K562 (cell line): ENCODE results near the gene ERF. TPM values are rescaled to one million over a fixed set of nuclear protein-coding genes. Genes with fewer than 3 reads are reported as not detected.

Source experiments
- ATAC-seq: fragments of 200-7000 bp; cut with Tn5 transposase; 3 replicates; pipeline ENCODE4 v1.9.1; 2020; ENCODE audit warnings: moderate library complexity
- BruUV-seq: library from RNA; stranded (reverse); fragments of 400-500 nt; replicated peaks from 2 replicates; lab custom pipeline; 2021; lab: Mats Ljungman, UMichigan
- CTCF ChIA-PET: fragments of 300-600 bp; formaldehyde crosslinking; extraction: SDS; loops from one replicate; lab custom pipeline; 2021; ENCODE audit warnings: low intra/inter-chr PET ratio; lab: Yijun Ruan, JAX
- POLR2A ChIA-PET: fragments of 300-600, 350-650 bp; sonication (Branson Sonifier 250); formaldehyde crosslinking; extraction: SDS; loops from one replicate; lab custom pipeline; 2021; ENCODE audit warnings: antibody characterized with exemption, inconsistent platforms; lab: Yijun Ruan, JAX
- DNase-seq, 4 experiments: peaks; one replicate each; pipeline versions ENCODE4 v3.0.0 to v3.0.0-alpha.2; 2011 to 2018; ENCODE audit warnings: low spot score in 3 of 4, mixed read lengths in 3 of 4; ENCODE audit errors: extremely low read depth in 1 of 4
- FAIRE-seq: peaks from 2 replicates; lab custom pipeline; 2011; peaks lifted over from hg19 to GRCh38; lab: Jason Lieb, UNC
- H2AFZ ChIP-seq: 2 replicates; pipeline ENCODE4 v1.6.0; 2011; ENCODE audit warnings: low read depth, low read length, control low read depth, inconsistent platforms
- H3K27ac ChIP-seq: fragments of 200-600 bp; 3 replicates; pipeline ENCODE4 v1.8.0; 2011; ENCODE audit warnings: low read depth, mild to moderate bottlenecking, control low read depth, inconsistent platforms, low read length, moderate library complexity, mixed read lengths; ENCODE audit errors: extremely low read depth
- H3K27me3 ChIP-seq, 2 experiments: fragments of 300-600 bp in 1 of 2; 2 replicates in 1 of 2; 3 replicates in 1 of 2; pipeline versions ENCODE4 v1.6.0 to v1.8.0; 2011; ENCODE audit warnings: inconsistent platforms in 2 of 2, low read length in 2 of 2, mild to moderate bottlenecking in 1 of 2, mixed read lengths in 1 of 2, moderate library complexity in 1 of 2; ENCODE audit not compliant: control insufficient read depth in 2 of 2, insufficient read depth in 2 of 2
- H3K36me3 ChIP-seq: fragments of 300-600 bp; 3 replicates; pipeline ENCODE4 v1.8.0; 2011; ENCODE audit warnings: mild to moderate bottlenecking, low read length, inconsistent platforms; ENCODE audit not compliant: control insufficient read depth, insufficient read depth
- H3K4me1 ChIP-seq, 2 experiments: fragments of 200-600 bp in 1 of 2; replicated peaks in 1 of 2; 2 replicates in 1 of 2; 3 replicates in 1 of 2; pipeline versions ENCODE4 v1.5.1 to v1.8.0; 2011; ENCODE audit warnings: inconsistent platforms in 2 of 2, low read length in 2 of 2, mild to moderate bottlenecking in 1 of 2, mixed read lengths in 1 of 2, moderate library complexity in 1 of 2; ENCODE audit not compliant: control insufficient read depth in 2 of 2, insufficient read depth in 2 of 2
- H3K4me2 ChIP-seq: 2 replicates; pipeline ENCODE4 v1.6.1; 2011; ENCODE audit warnings: low read length, control low read depth, inconsistent platforms, mixed read lengths; ENCODE audit not compliant: insufficient read depth
- H3K4me3 ChIP-seq: fragments of 200-600 bp; sonication (generic), shearing (Covaris generic); 2 replicates; pipeline ENCODE4 v1.5.1; 2016; ENCODE audit warnings: control low read depth, inconsistent platforms
- H3K79me2 ChIP-seq: fragments of 200-600 bp; 3 replicates; pipeline ENCODE4 v1.8.0; 2011; ENCODE audit warnings: low read length, inconsistent platforms; ENCODE audit not compliant: control insufficient read depth, insufficient read depth
- H3K9ac ChIP-seq, 2 experiments: 2 replicates each; pipeline versions ENCODE4 v1.6.0 to v1.6.1; 2011; ENCODE audit warnings: low read depth in 2 of 2, low read length in 2 of 2, control low read depth in 1 of 2, inconsistent platforms in 1 of 2, mild to moderate bottlenecking in 1 of 2, mixed read lengths in 1 of 2; ENCODE audit not compliant: insufficient read depth in 1 of 2
- H3K9me1 ChIP-seq: one replicate; pipeline ENCODE4 v1.6.0; 2011; ENCODE audit warnings: inconsistent platforms, mild to moderate bottlenecking, low read length, moderate library complexity; ENCODE audit not compliant: control insufficient read depth, insufficient read depth
- H3K9me3 ChIP-seq: replicated peaks from 2 replicates; pipeline ENCODE4 v1.5.1; 2011; ENCODE audit warnings: low read depth, low read length, inconsistent platforms; ENCODE audit not compliant: control insufficient read depth, insufficient read depth
- H4K20me1 ChIP-seq: replicated peaks from 2 replicates; pipeline ENCODE4 v1.6.1; 2011; ENCODE audit warnings: low read length, inconsistent platforms, mixed read lengths; ENCODE audit not compliant: control insufficient read depth, insufficient read depth
- ETV5 ChIP-seq: sonication (generic); formaldehyde crosslinking; IDR thresholded peaks from 2 replicates; pipeline ENCODE4 v1.4.0; 2020; ENCODE audit warnings: low read depth, mild to moderate bottlenecking, missing genetic modification reagents
- GABPA ChIP-seq: fragments of 200-800 bp; sonication (Bioruptor generic); conservative IDR thresholded peaks from 2 replicates; pipeline ENCODE4 v1.6.1; 2016; ENCODE audit warnings: low read depth, missing genetic modification characterization, missing compliant biosample characterization
- HDAC1 ChIP-seq, 2 experiments: fragments of 450-650 bp; IDR thresholded peaks; 2 replicates each; pipeline ENCODE4 v1.6.1; 2016 to 2017; ENCODE audit warnings: inconsistent platforms in 1 of 2, mild to moderate bottlenecking in 1 of 2, moderate library complexity in 1 of 2
- NFIC ChIP-seq: fragments of 450-650 bp; IDR thresholded peaks from 2 replicates; pipeline ENCODE4 v1.6.1; 2017; ENCODE audit warnings: mild to moderate bottlenecking, inconsistent platforms
- POLR2G ChIP-seq: fragments of 200-400 bp; formaldehyde crosslinking; IDR thresholded peaks from 2 replicates; pipeline ENCODE4 v1.6.1; 2017; ENCODE audit warnings: low read depth, mild to moderate bottlenecking, antibody characterized with exemption, low read length, moderate library complexity
- SMAD4 ChIP-seq: fragments of 250-450 bp; sonication (Bioruptor Pico); conservative IDR thresholded peaks from 2 replicates; pipeline ENCODE4 v1.8.0; 2021; ENCODE audit warnings: inconsistent platforms, mild to moderate bottlenecking, moderate library complexity
- YY1 ChIP-seq, 3 experiments: IDR thresholded peaks; 2 replicates each; pipeline ENCODE4 v1.6.1; 2011; ENCODE audit warnings: low read length in 2 of 3, mild to moderate bottlenecking in 2 of 3, moderate library complexity in 2 of 3, borderline replicate concordance in 1 of 3, control low read depth in 1 of 3, low read depth in 1 of 3; ENCODE audit not compliant: insufficient read depth in 3 of 3, insufficient replicate concordance in 2 of 3, control insufficient read depth in 1 of 3, insufficient read length in 1 of 3; ENCODE audit errors: extremely low read depth in 1 of 3
- ZNF507 ChIP-seq: conservative IDR thresholded peaks from 2 replicates; pipeline ENCODE4 v1.6.1; 2017; ENCODE audit warnings: missing genetic modification characterization, missing compliant biosample characterization
- WGBS: fragments of 100-300 bp; shearing (Covaris generic); methylation state at CpG from one replicate; pipeline ENCODE4 v1.1.6; 2016; ENCODE audit warnings: low coverage, mixed read lengths; ENCODE audit not compliant: insufficient coverage; ENCODE audit errors: missing lambda C conversion rate; 5-methylcytosine and 5-hydroxymethylcytosine counted together
- in situ Hi-C: fragments of 300-500 bp; cut with MboI; formaldehyde crosslinking; loops from 4 replicates; pipeline ENCODE4 v1.15.0; 2018; ENCODE audit warnings: inconsistent platforms, mixed read lengths
- intact Hi-C: fragments of 100-400 bp; cut with micrococcal nuclease; formaldehyde crosslinking; loops from 2 replicates; pipeline ENCODE4 v1.14.2; 2022
- polyA plus RNA-seq, 8 experiments: library from polyadenylated mRNA; depleted of rRNA in 4 of 8; stranded (reverse) in 5 of 8; unstranded in 3 of 8; fragments of >200 nt; fragmentation: Nextera tagmentation in 2 of 8; fragmentation: Illumina TruSeq in 1 of 8; extraction: Ambion mirVana in 2 of 8; extraction: Trizol in 1 of 8; gene quantifications; 2 replicates each; pipeline versions ENCODE4 v1.2.1 to v1.2.3, GENCODE V29; 2011 to 2014; ENCODE audit warnings: inconsistent platforms in 1 of 8, missing spikeins in 1 of 8
- total RNA-seq, 7 experiments: library from RNA; depleted of rRNA in 6 of 7; stranded (reverse); fragments of >200 nt in 6 of 7; fragmentation: Illumina TruSeq in 2 of 7; extraction: Trizol in 2 of 7; gene quantifications; 2 replicates each; pipeline versions ENCODE4 v1.2.1 to v1.2.3, GENCODE V29; 2011 to 2021; ENCODE audit warnings: low replicate concordance in 1 of 7
- TF ChIP-seq, protein P1 (sequence below), 2 experiments: IDR thresholded peaks; 2 replicates each; pipeline ENCODE4 v1.6.1; 2012; ENCODE audit warnings: improper control_type of control experiment in 2 of 2, low read depth in 2 of 2, low read length in 2 of 2, borderline replicate concordance in 1 of 2
- TF ChIP-seq, protein P2 (sequence below): sonication (generic); formaldehyde crosslinking; IDR thresholded peaks from 2 replicates; pipeline ENCODE4 v1.8.0; 2023; ENCODE audit warnings: missing genetic modification reagents, mild to moderate bottlenecking, borderline replicate concordance

Gene ERF
- total and polyA plus RNA-seq, 9 of the 15 experiments (the other 6 are each of a cell fraction or from before 2014, with no cell fraction given), result 0.03 to 75.4 (median 27.0) TPM

DNA sequence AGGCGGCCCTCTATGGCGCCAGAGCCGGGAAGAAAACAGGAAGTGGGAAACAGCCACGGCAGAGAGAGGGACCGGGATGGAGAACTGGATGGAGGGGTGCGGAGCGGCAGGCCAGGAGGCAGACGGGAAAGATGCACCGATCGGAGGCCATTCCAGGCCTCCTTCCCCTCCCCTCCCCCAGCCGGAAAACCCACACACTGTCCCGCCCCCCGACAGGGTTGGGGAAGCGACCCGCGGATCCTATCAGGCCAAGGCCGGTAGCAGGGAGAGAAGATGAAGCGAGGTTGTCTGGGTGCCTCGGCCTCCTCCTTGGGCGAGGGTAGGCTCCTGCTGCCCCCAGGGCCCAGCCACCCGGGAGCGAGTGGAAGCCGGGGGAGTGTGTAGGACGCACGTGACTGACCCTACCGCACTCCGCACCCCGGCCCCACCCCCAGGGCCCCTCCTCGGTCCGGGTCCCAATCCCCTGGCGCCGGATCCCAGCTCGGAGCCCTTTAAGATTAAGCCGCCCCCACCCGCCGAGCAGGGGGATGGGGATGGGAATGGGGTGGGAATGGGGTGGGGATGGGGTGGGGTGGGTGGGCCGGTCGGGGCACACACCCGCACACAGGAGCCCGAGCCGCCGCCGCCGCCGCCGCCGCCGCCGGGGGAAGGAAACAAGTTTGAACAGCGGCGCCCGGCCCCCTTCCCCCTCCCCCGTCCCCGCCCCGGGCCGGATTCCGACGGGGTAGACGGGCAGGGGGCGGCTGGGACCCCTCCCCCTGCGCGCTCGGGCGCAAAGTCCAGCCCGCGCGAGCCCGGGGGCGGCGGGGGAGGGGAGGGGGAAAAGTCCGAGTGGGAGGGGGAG is 1.5 kb downstream of the ERF start:
- FAIRE-seq (peak; percentile 63), DNase-seq (peak; percentile 78 to 87 (median 84)), ATAC-seq (peak; percentile 50)
- Histone ChIP-seq H3K27me3 (no peaks in the 10 kb centered on the region), H3K79me2 (peaks cover 52% of the 10 kb centered on the region), H3K4me2 (peak overlapping the region; percentile 95), H3K36me3 (peaks cover 40% of the 10 kb centered on the region; the same call in 2 of the 3 replicates), H3K4me3 (peak overlapping the region; percentile 98), H3K9me3 (no peaks in the 10 kb centered on the region), H3K4me1 (peaks cover 19 to 73% of the 10 kb centered on the region in 2 experiments), H4K20me1 (peaks cover 10% of the 10 kb centered on the region; the same call in 1 of the 2 replicates), H2AFZ (0 out of 2 replicates have a peak overlapping the region, but pooled peaks have one; percentile 4), H3K9me1 (peaks cover 7% of the 10 kb centered on the region), H3K27ac (peak overlapping the region; percentile 96), H3K9ac (peak overlapping the region; percentile 91 to 95)
- intact Hi-C loops (loop anchor here (2.0 kb wide), 1 partner anchor 15 kb away; the partner anchor contains the start of gene CIC), in situ Hi-C loops (no loop called here)
- BruUV-seq, result no TSS peak
- 0% methylated on average over 17 of the region's 71 CpGs for WGBS
- CTCF ChIA-PET, result no interaction called here
- POLR2A ChIA-PET, result interaction anchor here (0.6 kb wide), 1 partner anchor 96 kb away, joined by 3 read pairs; no protein-coding TSS in a partner anchor
- TF ChIP-seq, protein P1, sequence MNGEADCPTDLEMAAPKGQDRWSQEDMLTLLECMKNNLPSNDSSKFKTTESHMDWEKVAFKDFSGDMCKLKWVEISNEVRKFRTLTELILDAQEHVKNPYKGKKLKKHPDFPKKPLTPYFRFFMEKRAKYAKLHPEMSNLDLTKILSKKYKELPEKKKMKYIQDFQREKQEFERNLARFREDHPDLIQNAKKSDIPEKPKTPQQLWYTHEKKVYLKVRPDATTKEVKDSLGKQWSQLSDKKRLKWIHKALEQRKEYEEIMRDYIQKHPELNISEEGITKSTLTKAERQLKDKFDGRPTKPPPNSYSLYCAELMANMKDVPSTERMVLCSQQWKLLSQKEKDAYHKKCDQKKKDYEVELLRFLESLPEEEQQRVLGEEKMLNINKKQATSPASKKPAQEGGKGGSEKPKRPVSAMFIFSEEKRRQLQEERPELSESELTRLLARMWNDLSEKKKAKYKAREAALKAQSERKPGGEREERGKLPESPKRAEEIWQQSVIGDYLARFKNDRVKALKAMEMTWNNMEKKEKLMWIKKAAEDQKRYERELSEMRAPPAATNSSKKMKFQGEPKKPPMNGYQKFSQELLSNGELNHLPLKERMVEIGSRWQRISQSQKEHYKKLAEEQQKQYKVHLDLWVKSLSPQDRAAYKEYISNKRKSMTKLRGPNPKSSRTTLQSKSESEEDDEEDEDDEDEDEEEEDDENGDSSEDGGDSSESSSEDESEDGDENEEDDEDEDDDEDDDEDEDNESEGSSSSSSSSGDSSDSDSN (IDR thresholded peaks at IDR 0.05; ENCODE audit: borderline replicate concordance in 1 of 2, low read depth in 2 of 2, low read length in 2 of 2), result 0 out of 4 replicates have a peak, but pooled peaks of 1 of the 2 experiments have one; percentile 40
- peak in 2 of 3 experiments; percentile 35 to 62 for TF ChIP-seq YY1 (IDR thresholded peaks at IDR 0.05; ENCODE audit: borderline replicate concordance in 1 of 3, control insufficient read depth in 1 of 3, extremely low read depth in 1 of 3, insufficient read depth in 3 of 3, insufficient read length in 1 of 3, insufficient replicate concordance in 2 of 3, low read depth in 1 of 3, low read length in 2 of 3)
- no peak for TF ChIP-seq ZNF507
- TF ChIP-seq ETV5 (CRISPR knock-in tag), result 0 out of 2 replicates have a peak, but pooled peaks have one; percentile 29
- peak in 1 of 2 experiments; percentile 74; a peak in 2 of 4 replicates for TF ChIP-seq HDAC1 (IDR thresholded peaks at IDR 0.05)
- peak; percentile 73 for TF ChIP-seq POLR2G
- TF ChIP-seq SMAD4 (CRISPR knock-in tag), result peak; percentile 3; the same call in 1 of the 2 replicates
- TF ChIP-seq GABPA, result 0 out of 2 replicates have a peak, but pooled peaks have one; percentile 29
- TF ChIP-seq NFIC, result 0 out of 2 replicates have a peak, but pooled peaks have one; percentile 11
- TF ChIP-seq, protein P2, sequence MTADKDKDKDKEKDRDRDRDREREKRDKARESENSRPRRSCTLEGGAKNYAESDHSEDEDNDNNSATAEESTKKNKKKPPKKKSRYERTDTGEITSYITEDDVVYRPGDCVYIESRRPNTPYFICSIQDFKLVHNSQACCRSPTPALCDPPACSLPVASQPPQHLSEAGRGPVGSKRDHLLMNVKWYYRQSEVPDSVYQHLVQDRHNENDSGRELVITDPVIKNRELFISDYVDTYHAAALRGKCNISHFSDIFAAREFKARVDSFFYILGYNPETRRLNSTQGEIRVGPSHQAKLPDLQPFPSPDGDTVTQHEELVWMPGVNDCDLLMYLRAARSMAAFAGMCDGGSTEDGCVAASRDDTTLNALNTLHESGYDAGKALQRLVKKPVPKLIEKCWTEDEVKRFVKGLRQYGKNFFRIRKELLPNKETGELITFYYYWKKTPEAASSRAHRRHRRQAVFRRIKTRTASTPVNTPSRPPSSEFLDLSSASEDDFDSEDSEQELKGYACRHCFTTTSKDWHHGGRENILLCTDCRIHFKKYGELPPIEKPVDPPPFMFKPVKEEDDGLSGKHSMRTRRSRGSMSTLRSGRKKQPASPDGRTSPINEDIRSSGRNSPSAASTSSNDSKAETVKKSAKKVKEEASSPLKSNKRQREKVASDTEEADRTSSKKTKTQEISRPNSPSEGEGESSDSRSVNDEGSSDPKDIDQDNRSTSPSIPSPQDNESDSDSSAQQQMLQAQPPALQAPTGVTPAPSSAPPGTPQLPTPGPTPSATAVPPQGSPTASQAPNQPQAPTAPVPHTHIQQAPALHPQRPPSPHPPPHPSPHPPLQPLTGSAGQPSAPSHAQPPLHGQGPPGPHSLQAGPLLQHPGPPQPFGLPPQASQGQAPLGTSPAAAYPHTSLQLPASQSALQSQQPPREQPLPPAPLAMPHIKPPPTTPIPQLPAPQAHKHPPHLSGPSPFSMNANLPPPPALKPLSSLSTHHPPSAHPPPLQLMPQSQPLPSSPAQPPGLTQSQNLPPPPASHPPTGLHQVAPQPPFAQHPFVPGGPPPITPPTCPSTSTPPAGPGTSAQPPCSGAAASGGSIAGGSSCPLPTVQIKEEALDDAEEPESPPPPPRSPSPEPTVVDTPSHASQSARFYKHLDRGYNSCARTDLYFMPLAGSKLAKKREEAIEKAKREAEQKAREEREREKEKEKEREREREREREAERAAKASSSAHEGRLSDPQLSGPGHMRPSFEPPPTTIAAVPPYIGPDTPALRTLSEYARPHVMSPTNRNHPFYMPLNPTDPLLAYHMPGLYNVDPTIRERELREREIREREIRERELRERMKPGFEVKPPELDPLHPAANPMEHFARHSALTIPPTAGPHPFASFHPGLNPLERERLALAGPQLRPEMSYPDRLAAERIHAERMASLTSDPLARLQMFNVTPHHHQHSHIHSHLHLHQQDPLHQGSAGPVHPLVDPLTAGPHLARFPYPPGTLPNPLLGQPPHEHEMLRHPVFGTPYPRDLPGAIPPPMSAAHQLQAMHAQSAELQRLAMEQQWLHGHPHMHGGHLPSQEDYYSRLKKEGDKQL (CRISPR knock-in tag), result no peak
